IMR-90 (cell line): Measurements from ENCODE around the gene PDZRN3. TPM values are rescaled to one million over a fixed set of nuclear protein-coding genes. Genes with fewer than 3 reads are reported as not detected.

Experiments
- ATAC-seq: fragments of 200-7000 bp; cut with Tn5 transposase; 2 replicates; pipeline ENCODE4 v1.9.1; 2020; ENCODE audit warnings: low read depth, mild to moderate bottlenecking, moderate library complexity
- BruUV-seq: library from RNA; stranded (reverse); fragments of 400-500 nt; replicated peaks from 2 replicates; lab custom pipeline; 2021; lab: Mats Ljungman, UMichigan
- CTCF ChIA-PET: fragments of 300-600 bp; formaldehyde crosslinking; extraction: SDS; loops from one replicate; lab custom pipeline; 2021; ENCODE audit warnings: antibody characterized with exemption; lab: Yijun Ruan, JAX
- POLR2A ChIA-PET: fragments of 300-600 bp; sonication (Branson Sonifier 250); formaldehyde crosslinking; loops from one replicate; lab custom pipeline; 2022; ENCODE audit warnings: antibody characterized with exemption; ENCODE audit not compliant: unreplicated experiment; lab: Charles Lee
- DNase-seq: peaks from one replicate; pipeline ENCODE4 v3.0.0; 2013
- H2AFZ ChIP-seq: replicated peaks from 2 replicates; pipeline ENCODE3; 2013; ENCODE audit warnings: low read length, mild to moderate bottlenecking; ENCODE audit not compliant: poor library complexity
- H2AK5ac ChIP-seq: 2 replicates; pipeline ENCODE4 v1.6.1; 2013; ENCODE audit warnings: low read depth, low read length, inconsistent platforms
- H2AK9ac ChIP-seq: replicated peaks from 2 replicates; pipeline ENCODE3; 2013; ENCODE audit warnings: mild to moderate bottlenecking, low read depth, low read length, moderate library complexity; ENCODE audit not compliant: poor library complexity
- H2BK120ac ChIP-seq: 2 replicates; pipeline ENCODE4 v1.6.1; 2013; ENCODE audit warnings: low read depth, low read length, inconsistent platforms
- H2BK15ac ChIP-seq: 3 replicates; pipeline ENCODE4 v1.6.1; 2013; ENCODE audit warnings: low read depth, low read length, inconsistent platforms
- H2BK20ac ChIP-seq: 2 replicates; pipeline ENCODE4 v1.6.1; 2013; ENCODE audit warnings: low read depth, mild to moderate bottlenecking, inconsistent platforms, low read length, moderate library complexity
- H2BK5ac ChIP-seq: 2 replicates; pipeline ENCODE4 v1.6.1; 2013; ENCODE audit warnings: mild to moderate bottlenecking, low read depth, low read length, inconsistent platforms; ENCODE audit not compliant: poor library complexity, severe bottlenecking
- H3K14ac ChIP-seq: replicated peaks from 2 replicates; pipeline ENCODE4 v1.6.1; 2013; ENCODE audit warnings: low read depth, low read length, inconsistent platforms
- H3K18ac ChIP-seq: 2 replicates; pipeline ENCODE4 v1.6.1; 2013; ENCODE audit warnings: low read depth, low read length, control low read depth
- H3K23ac ChIP-seq: 2 replicates; pipeline ENCODE4 v1.6.1; 2013; ENCODE audit warnings: low read depth, low read length, inconsistent platforms
- H3K27ac ChIP-seq: 2 replicates; pipeline ENCODE4 v1.5.1; 2013; ENCODE audit warnings: mild to moderate bottlenecking, control low read depth, low read length; ENCODE audit not compliant: insufficient read depth
- H3K27me3 ChIP-seq: 2 replicates; pipeline ENCODE4 v1.6.1; 2013; ENCODE audit warnings: low read length; ENCODE audit not compliant: control insufficient read depth, insufficient read depth
- H3K36me3 ChIP-seq: 2 replicates; pipeline ENCODE4 v1.6.1; 2013; ENCODE audit warnings: low read length, mixed read lengths; ENCODE audit not compliant: control insufficient read depth, insufficient read depth
- H3K4ac ChIP-seq: 2 replicates; pipeline ENCODE4 v1.6.1; 2013; ENCODE audit warnings: low read depth, low read length, inconsistent platforms
- H3K4me1 ChIP-seq: 2 replicates; pipeline ENCODE4 v1.6.1; 2013; ENCODE audit warnings: low read length, mixed read lengths; ENCODE audit not compliant: control insufficient read depth, insufficient read depth
- H3K4me2 ChIP-seq: 2 replicates; pipeline ENCODE4 v1.6.1; 2013; ENCODE audit warnings: low read depth, mild to moderate bottlenecking, control low read depth, low read length, moderate library complexity
- H3K4me3 ChIP-seq: 2 replicates; pipeline ENCODE4 v1.5.1; 2013; ENCODE audit warnings: low read depth, mild to moderate bottlenecking, control low read depth, low read length, moderate library complexity; ENCODE audit not compliant: insufficient read depth
- H3K56ac ChIP-seq: 2 replicates; pipeline ENCODE4 v1.6.1; 2013; ENCODE audit warnings: low read length, inconsistent platforms; ENCODE audit not compliant: insufficient read depth; ENCODE audit errors: extremely low read depth
- H3K79me1 ChIP-seq, 2 experiments: 2 replicates each; pipeline ENCODE4 v1.6.1; 2013; ENCODE audit warnings: low read length in 2 of 2, inconsistent platforms in 1 of 2, low read depth in 1 of 2
- H3K9ac ChIP-seq: 2 replicates; pipeline ENCODE4 v1.6.1; 2013; ENCODE audit warnings: low read depth, low read length, control low read depth
- H3K9me1 ChIP-seq: 2 replicates; pipeline ENCODE4 v1.6.1; 2013; ENCODE audit warnings: low read length, inconsistent platforms; ENCODE audit not compliant: insufficient read depth
- H3K9me3 ChIP-seq: 2 replicates; pipeline ENCODE4 v1.6.1; 2013; ENCODE audit warnings: low read length; ENCODE audit not compliant: control insufficient read depth, insufficient read depth
- H4K20me1 ChIP-seq: 2 replicates; pipeline ENCODE4 v1.6.1; 2013; ENCODE audit warnings: low read length, inconsistent platforms; ENCODE audit not compliant: insufficient read depth
- H4K5ac ChIP-seq: 2 replicates; pipeline ENCODE4 v1.6.1; 2013; ENCODE audit warnings: mild to moderate bottlenecking, low read depth, low read length, control low read depth
- H4K8ac ChIP-seq, 2 experiments: 2 replicates each; pipeline ENCODE4 v1.6.1; 2013; ENCODE audit warnings: low read depth in 2 of 2, low read length in 2 of 2, control low read depth in 1 of 2, inconsistent platforms in 1 of 2
- H4K91ac ChIP-seq: 2 replicates; pipeline ENCODE4 v1.6.1; 2013; ENCODE audit warnings: low read depth, low read length, inconsistent platforms; ENCODE audit not compliant: insufficient read depth
- BHLHE40 ChIP-seq: fragments of 150-350 bp; IDR thresholded peaks from 2 replicates; pipeline ENCODE4 v1.6.1; 2016; ENCODE audit warnings: mild to moderate bottlenecking, low read depth, low read length
- CEBPB ChIP-seq: IDR thresholded peaks from 2 replicates; pipeline ENCODE4 v1.6.1; 2012; ENCODE audit warnings: low read depth, low read length, improper control_type of control experiment
- CHD1 ChIP-seq: IDR thresholded peaks from 2 replicates; pipeline ENCODE4 v1.6.1; 2012; ENCODE audit warnings: low read depth, low read length, improper control_type of control experiment
- FOS ChIP-seq: fragments of 150-350 bp; IDR thresholded peaks from 2 replicates; pipeline ENCODE4 v1.6.1; 2016; ENCODE audit warnings: low read depth, low read length
- MAFK ChIP-seq: IDR thresholded peaks from 2 replicates; pipeline ENCODE4 v1.6.1; 2012; ENCODE audit warnings: low read depth, low read length, improper control_type of control experiment
- MAZ ChIP-seq: IDR thresholded peaks from 2 replicates; pipeline ENCODE4 v1.6.1; 2012; ENCODE audit warnings: low read depth, mild to moderate bottlenecking, low read length, improper control_type of control experiment, moderate library complexity, borderline replicate concordance
- MXI1 ChIP-seq: IDR thresholded peaks from 2 replicates; pipeline ENCODE4 v1.6.1; 2012; ENCODE audit warnings: low read depth, mild to moderate bottlenecking, low read length, moderate library complexity, borderline replicate concordance
- NFE2L2 ChIP-seq: fragments of 150-350 bp; IDR thresholded peaks from 2 replicates; pipeline ENCODE4 v1.6.1; 2016; ENCODE audit warnings: low read depth, mild to moderate bottlenecking, low read length
- POLR2A ChIP-seq: IDR thresholded peaks from 2 replicates; pipeline ENCODE4 v1.6.1; 2012; ENCODE audit warnings: mild to moderate bottlenecking, low read depth, low read length
- RAD21 ChIP-seq: IDR thresholded peaks from 2 replicates; pipeline ENCODE4 v1.6.1; 2012; ENCODE audit warnings: low read length, improper control_type of control experiment
- RCOR1 ChIP-seq: IDR thresholded peaks from 2 replicates; pipeline ENCODE4 v1.6.1; 2012; ENCODE audit warnings: mild to moderate bottlenecking, low read length, improper control_type of control experiment; ENCODE audit not compliant: insufficient replicate concordance
- RFX5 ChIP-seq: IDR thresholded peaks from 2 replicates; pipeline ENCODE4 v1.8.0; 2012; ENCODE audit warnings: low read depth, mild to moderate bottlenecking, low read length, moderate library complexity
- SMC3 ChIP-seq: fragments of 150-350 bp; IDR thresholded peaks from 2 replicates; pipeline ENCODE4 v1.6.1; 2016; ENCODE audit warnings: low read depth, mild to moderate bottlenecking, antibody characterized with exemption, low read length, moderate library complexity
- WGBS, 2 experiments: methylation state at CpG; one replicate each; pipeline versions ENCODE4 v1.1.5 to v1.1.7; 2013; ENCODE audit warnings: missing lambda C conversion rate in 2 of 2; ENCODE audit not compliant: insufficient read length in 1 of 2; ENCODE audit errors: extremely low coverage in 2 of 2; 5-methylcytosine and 5-hydroxymethylcytosine counted together
- dilution Hi-C: fragments of 300-500 bp; cut with HindIII; formaldehyde crosslinking; loops from one replicate; pipeline ENCODE4 v1.14.3; 2018; ENCODE audit warnings: low sequenced_read_pairs; ENCODE audit not compliant: unreplicated experiment
- in situ Hi-C: fragments of 300-500 bp; cut with MboI; formaldehyde crosslinking; loops from 3 replicates; pipeline ENCODE4 v1.14.3; 2019; ENCODE audit warnings: low sequenced_read_pairs, inconsistent platforms, mixed read lengths
- intact Hi-C: fragments of 100-400 bp; cut with micrococcal nuclease; formaldehyde crosslinking; loops from 2 replicates; pipeline ENCODE4 v1.10.0; 2022
- polyA plus RNA-seq, 3 experiments: library from polyadenylated mRNA; depleted of rRNA; stranded (reverse); fragments of >200 nt; gene quantifications; 2 replicates each; pipeline ENCODE4 v1.2.3, GENCODE V29; 2012; ENCODE audit warnings: low replicate concordance in 1 of 3
- total RNA-seq: library from RNA; depleted of rRNA; stranded (reverse); fragments of >200 nt; gene quantifications from 2 replicates; pipeline ENCODE4 v1.2.3, GENCODE V29; 2012
- TF ChIP-seq, protein P1 (sequence below): fragments of 150-350 bp; IDR thresholded peaks from 2 replicates; pipeline ENCODE4 v1.6.1; 2016; ENCODE audit warnings: low read depth, mild to moderate bottlenecking, low read length, moderate library complexity, borderline replicate concordance
- TF ChIP-seq, protein P2 (sequence below): conservative IDR thresholded peaks from 2 replicates; pipeline ENCODE4 v1.5.1; 2012; ENCODE audit warnings: mild to moderate bottlenecking, low read depth, low read length, improper control_type of control experiment
- TF ChIP-seq, protein P3 (sequence below): fragments of 150-350 bp; IDR thresholded peaks from 2 replicates; pipeline ENCODE4 v1.6.1; 2017; ENCODE audit warnings: mild to moderate bottlenecking, antibody characterized with exemption, low read length, low read depth

The PDZRN3 gene
- total and polyA plus RNA-seq, 2 of the 4 experiments (the other 2 are of a cell fraction): 9.4 to 17.0 TPM

DNA sequence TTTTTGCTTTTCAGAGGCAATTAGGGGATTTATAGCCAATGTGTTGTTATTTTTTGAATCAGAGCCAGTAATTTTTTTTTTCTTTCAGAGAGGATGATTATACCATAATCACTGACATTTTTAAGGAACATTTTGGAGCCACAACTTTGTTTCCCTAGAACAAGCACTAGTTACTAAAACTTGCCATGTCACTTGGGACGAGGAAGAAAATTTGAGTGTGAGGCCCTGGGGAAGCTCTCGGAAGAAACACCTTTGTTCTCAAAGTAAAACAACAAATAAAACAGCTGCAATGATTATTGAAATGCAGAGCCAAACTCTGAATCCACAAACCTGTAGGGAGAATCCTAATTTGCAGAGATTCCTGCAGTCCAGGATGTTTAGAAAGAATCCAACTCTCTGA, 69.7 kb downstream of the PDZRN3 start:
- no CpG with 5 or more reads among the region's 2 CpGs for WGBS, 2 experiments
- Histone ChIP-seq H2BK5ac (no peak overlapping the region), H3K27me3 (no peaks in the 10 kb centered on the region), H2AK9ac (no peak overlapping the region), H3K9me1 (peaks cover 19% of the 10 kb centered on the region), H3K27ac (no peak overlapping the region), H2AK5ac (no peak overlapping the region), H3K18ac (no peak overlapping the region), H4K5ac (no peak overlapping the region), H4K20me1 (no peaks in the 10 kb centered on the region), H2BK20ac (no peak overlapping the region), H3K79me1 (peaks cover 4 to 25% of the 10 kb centered on the region in 2 experiments; a peak in 3 of 4 replicates), H3K4me2 (no peak overlapping the region), H3K23ac (no peak overlapping the region), H3K4me1 (peaks cover 20% of the 10 kb centered on the region), H3K4me3 (no peak overlapping the region), H3K36me3 (no peaks in the 10 kb centered on the region), H2BK120ac (0 out of 2 replicates have a peak overlapping the region, but pooled peaks have one; percentile 8), H3K9me3 (no peaks in the 10 kb centered on the region), H2AFZ (no peak overlapping the region), H4K8ac (no peak overlapping the region), H3K9ac (no peak overlapping the region), H3K56ac (no peak overlapping the region), H2BK15ac (no peak overlapping the region), H3K14ac (no peak overlapping the region), H3K4ac (no peak overlapping the region), H4K91ac (no peak overlapping the region)
- DNase-seq (no peak), ATAC-seq (no peak)
- CTCF ChIA-PET: interaction anchor here (0.7 kb wide), 1 partner anchor 50 kb away, joined by 3 read pairs; no protein-coding TSS in a partner anchor
- dilution Hi-C loops (no loop called here), intact Hi-C loops (no loop called here), in situ Hi-C loops (no loop called here)
- POLR2A ChIA-PET: no interaction called here
- no TSS peak for BruUV-seq
- no peak for TF ChIP-seq SMC3
- TF ChIP-seq CEBPB: no peak
- no peak for TF ChIP-seq MAZ
- TF ChIP-seq CHD1: no peak
- TF ChIP-seq BHLHE40: no peak
- no peak for TF ChIP-seq RCOR1
- TF ChIP-seq RAD21: no peak
- TF ChIP-seq, protein P1, sequence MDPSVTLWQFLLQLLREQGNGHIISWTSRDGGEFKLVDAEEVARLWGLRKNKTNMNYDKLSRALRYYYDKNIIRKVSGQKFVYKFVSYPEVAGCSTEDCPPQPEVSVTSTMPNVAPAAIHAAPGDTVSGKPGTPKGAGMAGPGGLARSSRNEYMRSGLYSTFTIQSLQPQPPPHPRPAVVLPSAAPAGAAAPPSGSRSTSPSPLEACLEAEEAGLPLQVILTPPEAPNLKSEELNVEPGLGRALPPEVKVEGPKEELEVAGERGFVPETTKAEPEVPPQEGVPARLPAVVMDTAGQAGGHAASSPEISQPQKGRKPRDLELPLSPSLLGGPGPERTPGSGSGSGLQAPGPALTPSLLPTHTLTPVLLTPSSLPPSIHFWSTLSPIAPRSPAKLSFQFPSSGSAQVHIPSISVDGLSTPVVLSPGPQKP: no peak
- TF ChIP-seq MXI1: no peak
- no peak for TF ChIP-seq NFE2L2
- TF ChIP-seq, protein P2, sequence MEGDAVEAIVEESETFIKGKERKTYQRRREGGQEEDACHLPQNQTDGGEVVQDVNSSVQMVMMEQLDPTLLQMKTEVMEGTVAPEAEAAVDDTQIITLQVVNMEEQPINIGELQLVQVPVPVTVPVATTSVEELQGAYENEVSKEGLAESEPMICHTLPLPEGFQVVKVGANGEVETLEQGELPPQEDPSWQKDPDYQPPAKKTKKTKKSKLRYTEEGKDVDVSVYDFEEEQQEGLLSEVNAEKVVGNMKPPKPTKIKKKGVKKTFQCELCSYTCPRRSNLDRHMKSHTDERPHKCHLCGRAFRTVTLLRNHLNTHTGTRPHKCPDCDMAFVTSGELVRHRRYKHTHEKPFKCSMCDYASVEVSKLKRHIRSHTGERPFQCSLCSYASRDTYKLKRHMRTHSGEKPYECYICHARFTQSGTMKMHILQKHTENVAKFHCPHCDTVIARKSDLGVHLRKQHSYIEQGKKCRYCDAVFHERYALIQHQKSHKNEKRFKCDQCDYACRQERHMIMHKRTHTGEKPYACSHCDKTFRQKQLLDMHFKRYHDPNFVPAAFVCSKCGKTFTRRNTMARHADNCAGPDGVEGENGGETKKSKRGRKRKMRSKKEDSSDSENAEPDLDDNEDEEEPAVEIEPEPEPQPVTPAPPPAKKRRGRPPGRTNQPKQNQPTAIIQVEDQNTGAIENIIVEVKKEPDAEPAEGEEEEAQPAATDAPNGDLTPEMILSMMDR: no peak
- TF ChIP-seq MAFK: no peak
- no peak for TF ChIP-seq FOS
- TF ChIP-seq, protein P3, sequence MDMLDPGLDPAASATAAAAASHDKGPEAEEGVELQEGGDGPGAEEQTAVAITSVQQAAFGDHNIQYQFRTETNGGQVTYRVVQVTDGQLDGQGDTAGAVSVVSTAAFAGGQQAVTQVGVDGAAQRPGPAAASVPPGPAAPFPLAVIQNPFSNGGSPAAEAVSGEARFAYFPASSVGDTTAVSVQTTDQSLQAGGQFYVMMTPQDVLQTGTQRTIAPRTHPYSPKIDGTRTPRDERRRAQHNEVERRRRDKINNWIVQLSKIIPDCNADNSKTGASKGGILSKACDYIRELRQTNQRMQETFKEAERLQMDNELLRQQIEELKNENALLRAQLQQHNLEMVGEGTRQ: no peak
- TF ChIP-seq POLR2A: no peak
- no peak for TF ChIP-seq RFX5
